WI38 (cell line): ENCODE results near the gene FOXL3.
"Not testable (repeated sequence)": the region's sequence is repeated elsewhere in the genome, so short reads cannot be mapped to it uniquely, and the experiment has no call there.

Experiments used
- H3K4me3 ChIP-seq: 2 replicates; pipeline ENCODE4 v1.5.1; 2011; ENCODE audit warnings: low read depth, mild to moderate bottlenecking, control low read depth, low read length
- CTCF ChIP-seq: IDR thresholded peaks from 2 replicates; pipeline ENCODE4 v1.5.1; 2012; ENCODE audit warnings: low read depth, mild to moderate bottlenecking, control low read depth, low read length

Gene FOXL3

GRCh38 chr7:289756-290553 lies at the start of gene FOXL3:
Gene FOXL3 (plus strand): TSS chr7:290170. CDS start chr7:290170, 0 bp downstream.
- TF ChIP-seq CTCF: no peak
- no peak within 1 kb of the TSS for H3K4me3 ChIP-seq

- no peak for TF ChIP-seq CTCF
- no peak overlapping the region for H3K4me3 ChIP-seq
These were observed 49.0 kb upstream of the FOXL3 start for GRCh38 chr7:240887-241421.

GRCh38 chr7:241513-241912 lies 48.5 kb upstream of the FOXL3 start:
- no peak for TF ChIP-seq CTCF
- no peak overlapping the region for H3K4me3 ChIP-seq

GRCh38 chr7:242826-243579 lies 47.0 kb upstream of the FOXL3 start:
- not testable (repeated sequence) for H3K4me3 ChIP-seq

GRCh38 chr7:243580-243978 lies 46.4 kb upstream of the FOXL3 start:
- H3K4me3 ChIP-seq: not testable (repeated sequence)

GRCh38 chr7:244974-245373 lies 45.0 kb upstream of the FOXL3 start:
- no peak for TF ChIP-seq CTCF
- H3K4me3 ChIP-seq: no peak overlapping the region

- H3K4me3 ChIP-seq: no peak overlapping the region
- TF ChIP-seq CTCF: no peak
These were observed 44.2 kb upstream of the FOXL3 start for GRCh38 chr7:245574-246295.

- H3K4me3 ChIP-seq: no peak overlapping the region
- no peak for TF ChIP-seq CTCF
These were observed 43.5 kb upstream of the FOXL3 start for GRCh38 chr7:246451-246850.
